Suppressor macrophage (primary cell): ENCODE data around the gene WASF3.

ENCODE experiments used
- DNase-seq, 4 experiments: peaks; one replicate each; pipeline ENCODE4 v3.0.0-alpha.2; 2020 to 2022

Gene WASF3

DNA sequence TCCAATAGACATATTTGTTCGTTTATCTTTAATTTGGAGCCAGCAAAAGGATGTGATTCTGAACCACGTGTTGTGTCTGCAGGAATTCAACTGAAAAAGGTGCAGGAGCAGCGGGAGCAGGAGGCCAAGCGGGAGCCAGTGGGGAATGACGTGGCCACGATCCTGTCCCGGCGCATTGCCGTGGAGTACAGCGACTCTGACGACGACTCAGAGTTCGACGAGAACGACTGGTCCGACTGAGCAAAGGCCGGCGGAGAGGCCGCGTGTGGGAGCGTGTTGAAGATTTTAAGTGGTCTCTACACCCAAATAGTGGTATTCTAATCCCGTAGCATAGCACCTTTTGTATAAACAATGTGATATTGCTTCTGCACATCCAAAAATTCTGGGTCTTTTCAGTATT is 128.1 kb downstream of the WASF3 start:
- DNase-seq: no peak

DNA sequence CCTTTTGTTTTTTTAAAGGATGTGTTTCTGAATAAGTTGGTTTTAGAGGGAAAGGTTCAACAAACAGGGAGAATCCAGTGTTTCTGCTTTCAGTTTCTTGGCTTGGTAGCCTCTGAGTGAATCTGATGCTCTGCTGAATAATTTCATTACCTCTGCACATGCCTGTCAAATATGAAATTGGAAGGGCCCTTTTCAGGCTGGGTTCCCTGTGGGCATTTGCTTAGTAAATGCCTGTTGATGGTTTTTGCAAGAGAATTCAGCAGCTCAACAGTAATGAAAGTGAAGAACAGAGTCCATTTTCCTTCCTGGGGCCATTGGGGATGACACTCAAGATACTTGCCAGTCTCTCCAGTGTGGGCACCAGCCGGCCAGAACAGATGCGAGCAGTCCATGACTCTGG is 128.8 kb downstream of the WASF3 start:
- no peak for DNase-seq

- DNase-seq: no peak
Observed at GRCh38 chr13:26688286-26688685, 130.8 kb downstream of the WASF3 start.

DNA sequence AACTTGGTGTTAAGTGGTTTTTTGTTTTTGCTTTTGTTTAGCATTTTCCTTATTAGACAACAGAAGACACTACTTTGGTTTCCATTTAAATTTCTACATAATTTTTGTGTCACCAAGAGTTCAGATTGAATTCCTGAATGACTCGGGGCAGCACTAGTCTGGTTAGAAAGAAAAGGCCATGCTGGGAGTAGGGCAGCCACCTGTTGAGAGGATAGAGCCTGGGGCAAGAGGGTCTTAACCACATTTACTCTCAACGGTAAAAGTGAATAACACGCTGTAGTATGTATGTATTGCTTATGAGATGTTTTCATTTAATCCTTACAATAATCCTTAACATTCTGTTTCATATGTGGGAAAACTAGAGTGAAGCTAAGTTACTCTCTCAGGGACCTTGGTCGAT is 131.5 kb downstream of the WASF3 start:
- no peak for DNase-seq

DNA sequence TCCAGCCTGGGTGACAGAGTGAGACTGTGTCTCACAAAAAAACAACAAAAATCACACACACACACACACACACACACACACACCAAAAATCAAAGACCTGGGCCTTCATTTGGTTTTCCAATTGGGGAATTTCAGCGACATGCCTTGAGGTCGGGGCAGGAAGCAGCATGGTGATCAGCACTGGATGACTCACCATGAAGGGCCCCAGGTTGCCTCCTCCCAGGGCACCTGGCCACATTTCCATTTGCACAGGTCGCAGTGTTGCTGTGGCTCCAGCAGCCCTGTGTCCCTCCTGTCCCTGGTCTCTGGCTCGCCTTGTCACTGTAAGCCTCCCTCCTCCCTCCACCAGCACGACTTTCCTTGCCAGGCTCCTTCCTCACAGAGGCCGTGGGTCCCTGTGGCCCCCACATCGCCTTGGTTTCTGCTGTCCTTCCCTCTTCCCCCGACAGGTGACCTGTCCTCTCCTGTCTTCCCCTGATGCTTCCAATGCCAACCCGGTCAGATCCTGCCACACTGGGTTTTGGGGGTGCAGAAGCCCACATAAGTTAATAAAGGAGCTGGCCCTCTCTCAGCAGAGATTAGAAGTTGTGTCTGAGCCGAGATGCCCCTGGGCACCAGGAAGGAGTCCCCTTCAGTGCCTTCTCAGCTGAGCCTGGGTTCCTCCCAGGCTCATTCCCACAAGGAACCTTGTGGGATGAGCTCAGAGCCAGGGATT is 136.4 kb downstream of the WASF3 start:
- DNase-seq: no peak

- no peak for DNase-seq
Observed at GRCh38 chr13:26694609-26695359, 137.3 kb downstream of the WASF3 start.

- DNase-seq: no peak
Observed at GRCh38 chr13:26695360-26695705, 137.8 kb downstream of the WASF3 start.

- DNase-seq: no peak
Observed at GRCh38 chr13:26695891-26696311, 138.4 kb downstream of the WASF3 start.

DNA sequence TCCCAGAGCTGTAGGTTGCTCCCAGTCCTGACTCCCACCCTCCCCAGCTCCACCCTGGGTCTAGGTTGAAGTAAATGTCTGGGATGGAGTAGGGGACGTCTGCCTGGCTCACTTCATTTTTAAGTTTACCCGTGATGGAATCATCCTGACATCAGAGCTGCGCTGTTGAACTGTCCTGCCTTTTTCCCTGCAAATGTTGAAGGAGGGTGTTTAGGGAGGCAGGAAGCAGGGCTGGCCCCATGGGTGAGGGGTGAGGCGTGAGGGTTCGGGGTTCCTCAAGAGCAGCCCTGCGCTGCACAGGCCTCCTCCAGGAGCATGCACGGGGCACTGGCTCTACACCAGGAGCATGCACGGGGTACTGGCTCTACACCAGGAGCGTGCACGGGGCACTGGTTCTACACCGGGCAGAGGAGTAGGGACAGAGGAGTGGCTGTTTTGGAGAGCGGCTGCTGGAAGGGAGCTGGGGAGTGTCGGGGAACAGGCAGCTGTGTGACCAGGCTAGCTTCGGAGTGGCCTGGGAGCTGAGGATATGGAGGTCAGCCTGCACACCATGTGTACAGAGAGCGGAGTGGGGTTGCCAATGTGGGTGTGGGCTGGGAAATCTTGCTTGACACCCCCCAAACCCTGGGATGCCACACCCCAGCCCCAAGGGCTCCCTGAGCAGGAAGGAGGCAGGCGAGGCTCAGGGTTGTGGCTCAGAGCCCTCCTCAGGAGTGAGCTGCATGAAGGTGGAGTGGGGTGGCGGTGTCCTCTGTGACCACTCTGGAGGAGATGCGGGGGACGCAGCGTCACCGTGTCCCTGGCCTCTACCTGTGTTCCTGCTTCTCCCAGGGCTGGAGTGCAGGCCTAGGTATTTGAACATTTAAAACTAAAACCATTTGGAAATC is 139.8 kb downstream of the WASF3 start:
- DNase-seq: no peak

DNA sequence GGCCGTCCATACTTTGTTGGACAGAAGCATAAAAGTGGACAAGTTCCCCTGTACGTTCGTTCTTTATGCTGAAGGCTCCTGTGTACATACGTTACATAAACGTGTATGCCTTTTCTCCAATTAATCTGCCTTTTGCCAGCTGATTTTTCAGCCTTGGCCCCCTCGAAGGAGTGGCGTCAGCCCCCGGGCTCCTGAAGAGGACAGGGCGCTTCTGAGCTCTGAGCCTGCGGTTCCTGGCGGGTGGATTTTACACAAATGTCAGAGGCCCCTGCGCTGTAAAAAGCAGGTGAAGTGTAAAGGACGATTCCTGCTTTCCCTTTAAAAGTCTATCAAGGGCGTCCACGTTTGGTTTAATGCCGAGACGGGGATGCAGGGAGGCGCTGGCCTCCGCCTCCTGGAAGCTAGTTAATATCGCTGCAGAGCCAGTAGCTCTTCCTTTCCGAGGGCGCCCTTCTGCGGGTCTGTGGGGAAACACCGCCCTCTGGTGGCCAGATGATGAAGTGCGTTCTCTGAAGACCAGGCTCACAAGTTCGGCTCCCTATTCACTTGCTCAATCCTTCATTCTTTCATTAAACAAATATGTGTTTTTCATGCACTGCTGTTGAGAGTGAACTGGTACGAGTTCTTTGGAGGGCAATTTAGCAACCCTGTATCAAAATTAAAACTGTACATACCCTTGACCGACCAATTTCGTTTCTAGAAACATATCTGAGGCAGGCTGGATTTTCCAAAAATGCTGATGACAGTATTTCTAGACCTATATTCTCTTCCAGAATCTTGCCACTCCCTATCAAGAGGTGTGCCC is 141.1 kb downstream of the WASF3 start:
- peak; percentile 80 to 91 (median 86) for DNase-seq

- DNase-seq: no peak
Observed at GRCh38 chr13:26699197-26699490, 141.7 kb downstream of the WASF3 start.

DNA sequence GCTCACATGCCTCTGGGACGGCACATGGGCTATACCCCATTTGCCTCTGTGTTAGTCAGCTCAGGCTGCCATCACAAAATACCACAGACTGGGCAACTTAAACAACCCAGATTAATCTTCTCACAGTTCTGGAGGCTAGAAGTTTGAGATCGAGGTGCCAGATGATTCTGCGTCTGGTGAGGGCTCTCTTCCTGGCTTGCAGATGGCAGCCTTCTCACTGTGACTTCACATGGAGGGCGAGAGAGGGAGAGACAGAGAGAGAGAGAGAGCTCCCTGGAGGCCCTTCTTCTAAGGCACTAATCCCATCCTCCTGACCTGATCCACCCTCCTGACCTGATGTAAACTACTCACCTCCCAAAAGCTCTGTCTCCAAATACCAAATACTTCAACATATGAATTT is 148.1 kb downstream of the WASF3 start:
- no peak for DNase-seq

GRCh38 chr13:26706381-26706780 is 148.9 kb downstream of the WASF3 start:
- DNase-seq: no peak

- peak; percentile 38 to 67 (median 55) for DNase-seq
Observed at GRCh38 chr13:26707122-26708006, 149.9 kb downstream of the WASF3 start.

GRCh38 chr13:26708007-26708297 is 150.5 kb downstream of the WASF3 start:
- DNase-seq: no peak

DNA sequence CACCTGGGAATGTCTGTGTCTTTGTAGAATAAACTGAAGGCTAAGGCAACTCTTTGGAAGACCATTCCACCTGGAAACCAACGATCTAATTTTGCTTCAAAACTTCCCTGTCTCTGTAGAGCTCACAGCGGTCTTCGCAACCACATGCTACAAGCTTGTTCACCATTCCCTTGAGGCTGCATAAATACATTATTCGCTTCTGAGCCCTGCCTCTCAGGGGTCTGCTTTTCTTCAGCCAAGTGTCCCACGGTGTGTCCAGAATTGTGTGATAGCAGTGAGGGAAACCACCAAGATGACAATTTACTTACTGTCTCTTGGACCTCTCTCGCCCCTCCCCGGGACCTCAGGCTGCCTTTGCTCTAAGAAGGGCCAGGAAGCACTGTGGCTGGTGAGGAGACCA is 152.0 kb downstream of the WASF3 start:
- DNase-seq: no peak

- DNase-seq: no peak
Observed at GRCh38 chr13:26710166-26710565, 152.7 kb downstream of the WASF3 start.

DNA sequence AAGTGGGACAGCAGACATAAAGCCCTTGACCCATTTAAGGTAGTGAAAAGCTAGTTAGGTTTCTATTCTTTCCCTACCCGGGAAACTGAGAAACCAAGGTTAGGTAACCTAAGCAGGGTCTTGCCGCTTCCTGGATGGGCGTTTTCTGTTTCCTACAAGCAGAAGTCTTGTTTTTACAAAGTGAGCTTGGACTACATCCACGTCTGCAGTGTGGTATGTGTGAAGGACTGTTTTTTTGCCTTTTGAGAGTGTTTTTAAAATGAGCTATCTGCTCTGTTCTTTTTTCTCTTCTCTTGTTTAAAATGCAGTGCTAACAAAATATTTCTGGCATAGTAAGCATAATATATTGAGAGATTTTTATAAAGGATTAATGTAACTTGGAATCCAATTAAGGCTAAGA is 153.7 kb downstream of the WASF3 start:
- DNase-seq: no peak

GRCh38 chr13:26713341-26713740 is 155.9 kb downstream of the WASF3 start:
- DNase-seq: no peak

DNA sequence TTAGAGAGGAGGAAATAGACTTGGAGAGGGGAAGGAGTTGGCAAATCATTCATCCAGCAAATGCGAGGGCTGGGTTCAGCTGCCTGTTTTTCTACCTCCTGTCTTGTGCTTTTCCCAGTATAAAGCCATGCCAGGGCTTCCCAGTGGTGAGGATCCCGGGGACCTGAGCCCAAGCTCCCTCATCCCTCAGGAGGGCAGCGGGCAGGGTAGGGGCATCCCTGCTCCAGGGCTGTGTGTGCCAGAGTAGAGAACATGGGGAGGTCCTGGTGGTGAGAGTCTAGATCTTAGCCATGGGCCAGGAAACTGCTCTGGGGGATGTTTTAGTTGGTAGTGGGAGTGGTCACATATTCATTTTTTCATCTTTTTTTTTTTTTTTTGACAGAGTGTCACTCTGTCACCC is 159.5 kb downstream of the WASF3 start:
- DNase-seq: no peak

- DNase-seq: no peak
Observed at GRCh38 chr13:26718146-26718545, 160.7 kb downstream of the WASF3 start.

DNA sequence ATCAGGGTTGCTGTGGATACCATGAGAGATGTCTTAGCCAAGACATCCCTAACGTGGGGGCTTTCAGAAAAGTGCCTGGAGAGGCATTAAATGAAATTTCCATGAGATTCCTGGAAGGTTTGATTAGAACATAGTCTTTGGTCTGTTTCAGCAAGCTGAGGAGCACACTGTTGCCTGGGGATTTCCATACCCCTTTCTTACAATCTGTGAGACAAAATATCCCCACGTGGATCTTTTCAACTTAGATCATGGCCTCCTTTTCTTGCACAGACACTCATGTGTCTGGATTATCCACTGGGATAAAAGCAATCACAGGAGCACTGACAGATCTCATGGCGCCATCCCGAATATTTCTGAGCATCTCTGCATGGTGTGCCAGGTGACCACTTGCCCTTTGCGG is 161.4 kb downstream of the WASF3 start:
- no peak for DNase-seq
